SH-SY5Y (cell line): ENCODE results near the gene TRIM5.

ENCODE experiments used
- GATA2 ChIP-seq: IDR thresholded peaks from 2 replicates; pipeline ENCODE4 v1.6.1; 2011; ENCODE audit warnings: mild to moderate bottlenecking, low read depth, low read length
- GATA3 ChIP-seq: IDR thresholded peaks from 2 replicates; pipeline ENCODE4 v1.6.1; 2011; ENCODE audit warnings: low read depth, mild to moderate bottlenecking, low read length, moderate library complexity

DNA sequence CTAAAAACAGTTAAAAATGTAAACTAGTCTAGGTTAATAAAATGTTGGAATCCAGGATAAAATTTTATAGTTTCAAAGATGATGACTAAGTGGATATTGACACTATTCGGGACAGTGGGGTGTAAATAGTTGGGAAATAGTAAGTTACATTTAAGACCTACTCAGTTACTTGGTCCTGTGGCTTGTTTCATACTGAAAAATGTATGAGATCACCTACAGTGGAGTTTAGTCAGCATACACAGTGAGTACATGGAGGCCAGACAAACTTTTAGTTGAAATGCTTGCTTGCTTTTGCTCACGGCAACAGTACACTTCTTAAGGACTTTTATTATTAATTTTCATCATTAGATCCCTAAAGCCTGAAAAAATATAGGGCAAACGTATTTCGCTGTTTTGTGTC lies 20.8 kb upstream of the TRIM5 start:
- TF ChIP-seq GATA3 = no peak
- no peak for TF ChIP-seq GATA2
